Right lobe of liver (tissue), 4 donors: Measurements from ENCODE around the gene FANCF.

ENCODE experiments used
- CTCF ChIP-seq, 4 donors: fragments of 200-600 bp in 3 of 4; fragments of 450-650 bp in 1 of 4; IDR thresholded peaks; one replicate each; pipeline versions ENCODE4 v1.5.1 to v1.8.0; 2016 to 2022; ENCODE audit warnings: antibody characterized with exemption in 4 of 4, mild to moderate bottlenecking in 2 of 4
- POLR2A ChIP-seq: fragments of 450-650 bp; IDR thresholded peaks from one replicate; pipeline ENCODE4 v1.6.1; 2017; ENCODE audit warnings: antibody characterized with exemption, mild to moderate bottlenecking
- donor health status: DM: no; HTN: no; CAD: no.
- donor health status: DM: no; HTN: no; CAD: no.
- donor health status: DM: no; HTN: yes; CAD: no.

GRCh38 chr11:22581354-22582150, 44.1 kb downstream of the FANCF start:
- no peak for TF ChIP-seq CTCF (IDR thresholded peaks at IDR 0.05)
- TF ChIP-seq POLR2A: no peak
